Nephron (organoid): ENCODE measurements around the gene CALML4.

ENCODE experiments used
- H3K27ac Mint-ChIP-seq, 3 experiments: 2 replicates each; pipeline ENCODE4 v1.8.0; 2020; ENCODE audit warnings: mixed read lengths in 3 of 3, mild to moderate bottlenecking in 2 of 3, moderate library complexity in 1 of 3
- H3K27me3 Mint-ChIP-seq: 2 replicates; pipeline ENCODE4 v1.8.0; 2021; ENCODE audit warnings: low read depth, mild to moderate bottlenecking, moderate library complexity, mixed read lengths
- H3K36me3 Mint-ChIP-seq: 2 replicates; pipeline ENCODE4 v1.8.0; 2020; ENCODE audit warnings: low read depth, mixed read lengths
- H3K4me1 Mint-ChIP-seq: 2 replicates; pipeline ENCODE4 v1.8.0; 2020; ENCODE audit warnings: mixed read lengths
- H3K4me3 Mint-ChIP-seq, 3 experiments: 2 replicates each; pipeline ENCODE4 v1.8.0; 2020; ENCODE audit warnings: mild to moderate bottlenecking in 3 of 3, mixed read lengths in 3 of 3, moderate library complexity in 2 of 3
- H3K9me3 Mint-ChIP-seq: 2 replicates; pipeline ENCODE4 v1.8.0; 2020; ENCODE audit warnings: mixed read lengths
- TF ChIP-seq, protein P1 (sequence below), 3 experiments: fragments of 200-600 bp; sonication (generic); IDR thresholded peaks; one replicate each; pipeline ENCODE4 v1.5.0; 2021; ENCODE audit warnings: antibody characterized with exemption in 3 of 3; ENCODE audit not compliant: unreplicated experiment in 3 of 3

CALML4 gene

DNA sequence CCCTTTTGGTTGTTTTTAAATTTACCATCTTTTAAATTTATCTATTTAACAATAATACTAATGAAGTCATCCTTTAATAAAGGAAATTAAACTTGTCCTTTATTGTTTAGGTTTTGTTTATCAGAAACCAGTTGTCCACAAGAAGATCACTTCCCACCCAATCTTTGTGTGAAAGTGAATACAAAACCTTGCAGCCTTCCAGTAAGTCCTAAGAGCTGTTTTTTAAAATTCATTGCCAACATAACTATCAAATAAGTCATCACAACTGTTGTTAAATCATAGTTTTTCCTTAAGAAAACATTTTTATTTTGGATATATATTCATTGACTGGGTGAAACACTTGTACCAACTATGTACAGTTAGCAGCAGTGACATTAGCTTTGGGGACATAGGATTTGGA lies 59.4 kb downstream of the CALML4 start:
- Mint-ChIP-seq H3K27me3 (no peaks in the 10 kb centered on the region), H3K4me1 (peaks cover 10% of the 10 kb centered on the region), H3K9me3 (no peaks in the 10 kb centered on the region), H3K36me3 (peaks cover 33% of the 10 kb centered on the region), H3K4me3 (no peak overlapping the region), H3K27ac (no peak overlapping the region)
- TF ChIP-seq, protein P1, sequence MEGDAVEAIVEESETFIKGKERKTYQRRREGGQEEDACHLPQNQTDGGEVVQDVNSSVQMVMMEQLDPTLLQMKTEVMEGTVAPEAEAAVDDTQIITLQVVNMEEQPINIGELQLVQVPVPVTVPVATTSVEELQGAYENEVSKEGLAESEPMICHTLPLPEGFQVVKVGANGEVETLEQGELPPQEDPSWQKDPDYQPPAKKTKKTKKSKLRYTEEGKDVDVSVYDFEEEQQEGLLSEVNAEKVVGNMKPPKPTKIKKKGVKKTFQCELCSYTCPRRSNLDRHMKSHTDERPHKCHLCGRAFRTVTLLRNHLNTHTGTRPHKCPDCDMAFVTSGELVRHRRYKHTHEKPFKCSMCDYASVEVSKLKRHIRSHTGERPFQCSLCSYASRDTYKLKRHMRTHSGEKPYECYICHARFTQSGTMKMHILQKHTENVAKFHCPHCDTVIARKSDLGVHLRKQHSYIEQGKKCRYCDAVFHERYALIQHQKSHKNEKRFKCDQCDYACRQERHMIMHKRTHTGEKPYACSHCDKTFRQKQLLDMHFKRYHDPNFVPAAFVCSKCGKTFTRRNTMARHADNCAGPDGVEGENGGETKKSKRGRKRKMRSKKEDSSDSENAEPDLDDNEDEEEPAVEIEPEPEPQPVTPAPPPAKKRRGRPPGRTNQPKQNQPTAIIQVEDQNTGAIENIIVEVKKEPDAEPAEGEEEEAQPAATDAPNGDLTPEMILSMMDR (IDR thresholded peaks at IDR 0.05; ENCODE audit: unreplicated experiment in 3 of 3) = no peak

DNA sequence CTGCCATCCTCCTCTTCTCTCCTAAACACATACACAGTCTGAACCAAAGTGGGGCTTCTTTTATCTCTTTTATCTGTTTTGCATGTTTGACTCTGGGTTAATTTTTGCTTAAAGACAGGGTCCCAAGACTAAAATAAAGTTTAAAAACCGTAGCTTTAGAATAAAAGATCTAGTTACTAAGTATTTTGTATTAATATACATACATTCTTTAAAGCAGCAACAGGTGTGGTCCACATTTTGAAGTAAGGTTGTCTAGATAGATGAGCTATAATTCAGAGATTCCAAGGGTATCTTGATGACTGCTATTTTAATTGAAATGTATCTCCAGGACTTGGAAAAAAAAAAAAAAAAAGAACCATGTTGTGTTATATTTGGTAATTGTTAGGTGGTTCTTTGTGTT lies 61.3 kb downstream of the CALML4 start:
- TF ChIP-seq, protein P1 (IDR thresholded peaks at IDR 0.05; ENCODE audit: unreplicated experiment in 3 of 3) = no peak
- Mint-ChIP-seq H3K4me3 (no peak overlapping the region), H3K9me3 (no peaks in the 10 kb centered on the region)

DNA sequence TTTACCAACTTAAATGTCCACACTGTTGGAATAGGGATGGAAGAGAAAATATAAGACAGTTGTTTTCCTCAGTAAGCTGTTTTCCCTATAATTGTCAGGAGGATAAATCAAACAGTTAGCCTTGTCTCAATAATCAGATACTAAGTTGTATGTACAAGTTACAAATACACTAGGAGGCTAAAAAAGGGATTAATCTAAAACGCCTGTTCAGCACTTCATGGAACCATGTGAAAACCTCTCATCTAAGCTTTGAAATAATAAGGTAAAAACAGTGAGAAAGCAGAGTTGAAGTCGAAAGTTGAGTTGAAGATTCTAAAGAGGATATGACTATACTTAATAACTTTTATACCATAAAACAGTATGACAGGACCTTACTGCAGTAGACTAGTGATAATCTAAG lies 62.0 kb downstream of the CALML4 start:
- Mint-ChIP-seq H3K9me3 (no peaks in the 10 kb centered on the region), H3K4me1 (peaks cover 4% of the 10 kb centered on the region), H3K27ac (no peak overlapping the region), H3K4me3 (no peak overlapping the region), H3K36me3 (peaks cover 36% of the 10 kb centered on the region), H3K27me3 (no peaks in the 10 kb centered on the region)
- TF ChIP-seq, protein P1 (IDR thresholded peaks at IDR 0.05; ENCODE audit: unreplicated experiment in 3 of 3) = no peak

More for the DNA sequence above, 61.3 kb downstream of the CALML4 start:
- Mint-ChIP-seq H3K27me3 (no peaks in the 10 kb centered on the region), H3K4me1 (peaks cover 8% of the 10 kb centered on the region), H3K27ac (no peak overlapping the region), H3K36me3 (peaks cover 36% of the 10 kb centered on the region)
